ENCODE data around the gene SNX9. TPM values are rescaled to one million over a fixed set of nuclear protein-coding genes. Genes with fewer than 3 reads are reported as not detected.

Gene SNX9
- total RNA-seq, 1 donor from 2014 or later, result 6.6 TPM

GRCh38 chr6:157975456-157975855 lies 152.4 kb downstream of the SNX9 start:
- intact Hi-C loops (cut with micrococcal nuclease), result no loop called here

- intact Hi-C loops (cut with micrococcal nuclease), result no loop called here
Measured at GRCh38 chr6:157976345-157977175, 153.5 kb downstream of the SNX9 start.

- intact Hi-C loops (cut with micrococcal nuclease), result no loop called here
Measured at GRCh38 chr6:157977176-157977804, 154.2 kb downstream of the SNX9 start.

GRCh38 chr6:157978021-157978783 lies 155.2 kb downstream of the SNX9 start:
- intact Hi-C loops (cut with micrococcal nuclease), result no loop called here

- intact Hi-C loops (cut with micrococcal nuclease), result loop anchor here (1.0 to 5.0 kb wide), 6 partner anchors 18 to 658 kb away; partner anchors contain the start of gene TMEM242
Measured at GRCh38 chr6:157980288-157981131, 157.5 kb downstream of the SNX9 start.

GRCh38 chr6:157981132-157981394 lies 158.0 kb downstream of the SNX9 start:
- intact Hi-C loops (cut with micrococcal nuclease), result loop anchor here (1.0 to 5.0 kb wide), 6 partner anchors 19 to 659 kb away; partner anchors contain the start of gene TMEM242

GRCh38 chr6:157981395-157982101 lies 158.5 kb downstream of the SNX9 start, which contains the start of gene SYNJ2:
Gene SYNJ2, plus strand, starts transcription at chr6:157981863. Its CDS starts 99 bp downstream, at chr6:157981962.
- intact Hi-C loops (cut with micrococcal nuclease), result loop anchor here (1.0 to 5.0 kb wide), 9 partner anchors 9 to 659 kb away; partner anchors contain the start of gene TMEM242

GRCh38 chr6:157982102-157982562 lies 159.1 kb downstream of the SNX9 start:
- intact Hi-C loops (cut with micrococcal nuclease), result loop anchor here (1.0 to 5.0 kb wide), 5 partner anchors 8 to 660 kb away; partner anchors contain the start of gene TMEM242

- intact Hi-C loops (cut with micrococcal nuclease), result loop anchor here (1.0 to 5.0 kb wide), 5 partner anchors 8 to 660 kb away; partner anchors contain the start of gene TMEM242
Measured at GRCh38 chr6:157982563-157983405, 159.7 kb downstream of the SNX9 start.

- intact Hi-C loops (cut with micrococcal nuclease), result loop anchor here (2.0 to 5.0 kb wide), 3 partner anchors 25 to 661 kb away; partner anchors contain the start of gene TMEM242
Measured at GRCh38 chr6:157983406-157984119, 160.5 kb downstream of the SNX9 start.

- intact Hi-C loops (cut with micrococcal nuclease), result loop anchor here (5.0 kb wide), 2 partner anchors 97 to 662 kb away; partner anchors contain the start of gene TMEM242
Measured at GRCh38 chr6:157984128-157984527, 161.1 kb downstream of the SNX9 start.

- intact Hi-C loops (cut with micrococcal nuclease), result loop anchor here (5.0 kb wide), 2 partner anchors 97 to 662 kb away; partner anchors contain the start of gene TMEM242
Measured at GRCh38 chr6:157984686-157985225, 161.7 kb downstream of the SNX9 start.

GRCh38 chr6:157985378-157986155 lies 162.5 kb downstream of the SNX9 start:
- intact Hi-C loops (cut with micrococcal nuclease), result no loop called here

- intact Hi-C loops (cut with micrococcal nuclease), result no loop called here
Measured at GRCh38 chr6:157987788-157988699, 165.0 kb downstream of the SNX9 start.

- intact Hi-C loops (cut with micrococcal nuclease), result no loop called here
Measured at GRCh38 chr6:157988700-157989063, 165.6 kb downstream of the SNX9 start.
